Stomach smooth muscle (tissue), 2 donors: ENCODE measurements around the gene RTCB.
"Not testable (repeated sequence)": the region's sequence is repeated elsewhere in the genome, so short reads cannot be mapped to it uniquely, and the experiment has no call there.

Experiments used
- H3K27ac ChIP-seq: one replicate; pipeline ENCODE4 v1.7.0; 2013; ENCODE audit warnings: mild to moderate bottlenecking, low read length, inconsistent platforms
- H3K27me3 ChIP-seq, 2 donors: one replicate each; pipeline ENCODE4 v1.7.0; 2013; ENCODE audit warnings: low read length in 2 of 2; ENCODE audit not compliant: insufficient read depth in 2 of 2, control insufficient read depth in 1 of 2
- H3K36me3 ChIP-seq, 2 donors: one replicate each; pipeline ENCODE4 v1.7.0; 2013; ENCODE audit warnings: low read length in 2 of 2; ENCODE audit not compliant: control insufficient read depth in 2 of 2, insufficient read depth in 2 of 2
- H3K4me1 ChIP-seq: one replicate; pipeline ENCODE4 v1.7.0; 2013; ENCODE audit warnings: low read length; ENCODE audit not compliant: control insufficient read depth, insufficient read depth
- H3K4me3 ChIP-seq, 2 donors: one replicate each; pipeline ENCODE4 v1.7.0; 2013; ENCODE audit warnings: low read length in 2 of 2
- H3K9ac ChIP-seq, 2 donors: one replicate each; pipeline ENCODE4 v1.7.0; 2013; ENCODE audit warnings: low read length in 2 of 2, mild to moderate bottlenecking in 1 of 2
- H3K9me3 ChIP-seq, 2 donors: one replicate each; pipeline ENCODE4 v1.7.0; 2013; ENCODE audit warnings: low read length in 2 of 2; ENCODE audit not compliant: control insufficient read depth in 2 of 2
- donor health status: healthy.
- donor health status: Pancreatic carcinoma.

Gene RTCB

GRCh38 chr22:32357567-32357966, 54.5 kb downstream of the RTCB start, which contains the start of gene RFPL3:
Gene RFPL3, plus strand, starts transcription at chr22:32357867. Its CDS starts 205 bp downstream, at chr22:32358072.
- H3K27ac ChIP-seq, H3K27me3 ChIP-seq, H3K36me3 ChIP-seq, H3K4me3 ChIP-seq, H3K9ac ChIP-seq, H3K4me1 ChIP-seq, H3K9me3 ChIP-seq: not testable (repeated sequence)

- Histone ChIP-seq H3K4me3 (no peak overlapping the region), H3K27me3 (no peaks in the 10 kb centered on the region)
These were observed 56.3 kb downstream of the RTCB start for GRCh38 chr22:32355760-32356159.

GRCh38 chr22:32354360-32355351, 57.4 kb downstream of the RTCB start:
- Histone ChIP-seq H3K9me3 (no peaks in the 10 kb centered on the region), H3K27ac (no peak overlapping the region), H3K36me3 (no peaks in the 10 kb centered on the region), H3K4me3 (no peak overlapping the region), H3K9ac (no peak overlapping the region), H3K27me3 (no peaks in the 10 kb centered on the region), H3K4me1 (no peaks in the 10 kb centered on the region)

More at GRCh38 chr22:32355760-32356159, 56.3 kb downstream of the RTCB start:
- H3K36me3 ChIP-seq: no peaks in the 10 kb centered on the region
- no peaks in the 10 kb centered on the region for H3K4me1 ChIP-seq
- no peak overlapping the region for H3K27ac ChIP-seq
- no peaks in the 10 kb centered on the region for H3K9me3 ChIP-seq
- H3K9ac ChIP-seq: no peak overlapping the region

- Histone ChIP-seq H3K36me3 (no peaks in the 10 kb centered on the region), H3K27ac (no peak overlapping the region), H3K9me3 (no peaks in the 10 kb centered on the region), H3K27me3 (no peaks in the 10 kb centered on the region), H3K9ac (no peak overlapping the region), H3K4me3 (no peak overlapping the region), H3K4me1 (no peaks in the 10 kb centered on the region)
These were observed 58.2 kb downstream of the RTCB start for GRCh38 chr22:32353840-32354239.

GRCh38 chr22:32353292-32353691, 58.8 kb downstream of the RTCB start:
- no peak overlapping the region for H3K27ac ChIP-seq
- H3K36me3 ChIP-seq: no peaks in the 10 kb centered on the region
- no peak overlapping the region for H3K9ac ChIP-seq
- H3K9me3 ChIP-seq: no peaks in the 10 kb centered on the region
- H3K27me3 ChIP-seq: no peaks in the 10 kb centered on the region
- H3K4me1 ChIP-seq: no peaks in the 10 kb centered on the region
- no peak overlapping the region for H3K4me3 ChIP-seq

- no peaks in the 10 kb centered on the region for H3K9me3 ChIP-seq
- H3K36me3 ChIP-seq: no peaks in the 10 kb centered on the region
- H3K27me3 ChIP-seq: no peaks in the 10 kb centered on the region
- no peaks in the 10 kb centered on the region for H3K4me1 ChIP-seq
- H3K4me3 ChIP-seq: no peak overlapping the region
- no peak overlapping the region for H3K27ac ChIP-seq
- H3K9ac ChIP-seq: no peak overlapping the region
These were observed 59.4 kb downstream of the RTCB start for GRCh38 chr22:32352681-32353080.

- not testable (repeated sequence) for H3K27me3 ChIP-seq, H3K4me3 ChIP-seq, H3K4me1 ChIP-seq, H3K9ac ChIP-seq, H3K36me3 ChIP-seq, H3K9me3 ChIP-seq, H3K27ac ChIP-seq
These were observed 60.2 kb downstream of the RTCB start for GRCh38 chr22:32351875-32352274.

GRCh38 chr22:32348031-32348611, 63.9 kb downstream of the RTCB start:
- peaks cover 0 to 3% of the 10 kb centered on the region in 2 donors for H3K27me3 ChIP-seq
- no peaks in the 10 kb centered on the region for H3K9me3 ChIP-seq
- no peak overlapping the region for H3K4me3 ChIP-seq
- H3K27ac ChIP-seq: no peak overlapping the region
- no peaks in the 10 kb centered on the region for H3K4me1 ChIP-seq
- H3K36me3 ChIP-seq: no peaks in the 10 kb centered on the region
- H3K9ac ChIP-seq: no peak overlapping the region

- H3K9me3 ChIP-seq: no peaks in the 10 kb centered on the region
- H3K27me3 ChIP-seq: peaks cover 7 to 11% of the 10 kb centered on the region in 2 donors
These were observed 68.1 kb downstream of the RTCB start for GRCh38 chr22:32343941-32344340.

GRCh38 chr22:32342977-32343376, 69.1 kb downstream of the RTCB start:
- H3K9me3 ChIP-seq: no peaks in the 10 kb centered on the region
- H3K9ac ChIP-seq: no peak overlapping the region
- H3K27ac ChIP-seq: no peak overlapping the region
- no peaks in the 10 kb centered on the region for H3K36me3 ChIP-seq
- no peak overlapping the region for H3K4me3 ChIP-seq
- H3K4me1 ChIP-seq: no peaks in the 10 kb centered on the region
- peaks cover 7 to 11% of the 10 kb centered on the region in 2 donors for H3K27me3 ChIP-seq

More at GRCh38 chr22:32343941-32344340, 68.1 kb downstream of the RTCB start:
- H3K27ac ChIP-seq: no peak overlapping the region
- H3K36me3 ChIP-seq: no peaks in the 10 kb centered on the region
- no peaks in the 10 kb centered on the region for H3K4me1 ChIP-seq
- H3K4me3 ChIP-seq: no peak overlapping the region
- no peak overlapping the region for H3K9ac ChIP-seq
